Activated CD4-positive, alpha-beta memory T cell treated with anti-CD3 and anti-CD28 coated beads, Interleukin-2, amount 10 ng/mL, durations not matched to agents 7 days and 5 days (primary cell): Measurements from ENCODE around the gene NUDT21. TPM values are rescaled to one million over a fixed set of nuclear protein-coding genes. Genes with fewer than 3 reads are reported as not detected.

Source experiments
- CTCF ChIA-PET: fragments of 350-600 bp; sonication (Branson Sonifier 250); formaldehyde crosslinking; loops from one replicate; lab custom pipeline; 2021; ENCODE audit warnings: antibody characterized with exemption, inconsistent platforms; lab: Charles Lee
- POLR2A ChIA-PET: fragments of 350-600 bp; sonication (Branson Sonifier 250); formaldehyde crosslinking; loops from one replicate; lab custom pipeline; 2021; ENCODE audit warnings: antibody characterized with exemption; lab: Charles Lee
- DNase-seq: peaks from one replicate; pipeline ENCODE4 v3.0.0-alpha.2; 2020
- H3K27ac Mint-ChIP-seq: one replicate; pipeline ENCODE4 v1.8.0; 2021; ENCODE audit warnings: mild to moderate bottlenecking, mixed read lengths
- H3K27me3 Mint-ChIP-seq: one replicate; pipeline ENCODE4 v1.8.0; 2021; ENCODE audit warnings: mixed read lengths
- H3K36me3 Mint-ChIP-seq: one replicate; pipeline ENCODE4 v1.8.0; 2021; ENCODE audit warnings: low read depth, mixed read lengths
- H3K4me1 Mint-ChIP-seq: one replicate; pipeline ENCODE4 v1.8.0; 2021; ENCODE audit warnings: mixed read lengths
- H3K4me3 Mint-ChIP-seq: one replicate; pipeline ENCODE4 v1.8.0; 2021; ENCODE audit warnings: mild to moderate bottlenecking, mixed read lengths
- H3K9me3 Mint-ChIP-seq: one replicate; pipeline ENCODE4 v1.8.0; 2021; ENCODE audit warnings: mixed read lengths
- total RNA-seq, 2 experiments: library from RNA; stranded (reverse); gene quantifications; one replicate each; pipeline ENCODE4 v1.2.3, GENCODE V29; 2021

Gene NUDT21
- total RNA-seq, 2 experiments from 2014 or later: 239 to 241 TPM

GRCh38 chr16:56422896-56423441 lies 28.2 kb downstream of the NUDT21 start:
- Mint-ChIP-seq H3K4me3 (peak overlapping the region; percentile 26), H3K27me3 (no peaks in the 10 kb centered on the region), H3K4me1 (peaks cover 38% of the 10 kb centered on the region), H3K27ac (no peak overlapping the region), H3K36me3 (peaks cover 4% of the 10 kb centered on the region), H3K9me3 (no peaks in the 10 kb centered on the region)
- POLR2A ChIA-PET: interaction anchor here (0.6 kb wide), 1 partner anchor 256 kb away, joined by 3 read pairs; no protein-coding TSS in a partner anchor
- no peak for DNase-seq
- CTCF ChIA-PET: no interaction called here

GRCh38 chr16:56421976-56422669 lies 29.0 kb downstream of the NUDT21 start:
- Mint-ChIP-seq H3K4me3 (no peak overlapping the region), H3K4me1 (peaks cover 38% of the 10 kb centered on the region), H3K27ac (no peak overlapping the region), H3K27me3 (no peaks in the 10 kb centered on the region), H3K9me3 (no peaks in the 10 kb centered on the region), H3K36me3 (peaks cover 4% of the 10 kb centered on the region)
- POLR2A ChIA-PET: interaction anchor here (0.6 kb wide), 1 partner anchor 257 kb away, joined by 3 read pairs; no protein-coding TSS in a partner anchor
- DNase-seq: no peak
- CTCF ChIA-PET: no interaction called here

- Mint-ChIP-seq H3K36me3 (peaks cover 4% of the 10 kb centered on the region), H3K9me3 (no peaks in the 10 kb centered on the region), H3K27ac (no peak overlapping the region), H3K27me3 (no peaks in the 10 kb centered on the region), H3K4me1 (peaks cover 38% of the 10 kb centered on the region), H3K4me3 (no peak overlapping the region)
- ChIA-PET POLR2A (no interaction called here), CTCF (no interaction called here)
- DNase-seq: no peak
Observed at GRCh38 chr16:56421313-56421712, 29.8 kb downstream of the NUDT21 start.

- DNase-seq: no peak
- H3K27ac Mint-ChIP-seq: no peak overlapping the region
- peaks cover 4% of the 10 kb centered on the region for H3K36me3 Mint-ChIP-seq
- H3K27me3 Mint-ChIP-seq: no peaks in the 10 kb centered on the region
- ChIA-PET CTCF (interaction anchor here (0.6 kb wide), 1 partner anchor 11 kb away, joined by 3 read pairs; no protein-coding TSS in a partner anchor), POLR2A (no interaction called here)
- H3K9me3 Mint-ChIP-seq: no peaks in the 10 kb centered on the region
- H3K4me3 Mint-ChIP-seq: no peak overlapping the region
- H3K4me1 Mint-ChIP-seq: peaks cover 33% of the 10 kb centered on the region
Observed at GRCh38 chr16:56420613-56421012, 30.5 kb downstream of the NUDT21 start.

DNA sequence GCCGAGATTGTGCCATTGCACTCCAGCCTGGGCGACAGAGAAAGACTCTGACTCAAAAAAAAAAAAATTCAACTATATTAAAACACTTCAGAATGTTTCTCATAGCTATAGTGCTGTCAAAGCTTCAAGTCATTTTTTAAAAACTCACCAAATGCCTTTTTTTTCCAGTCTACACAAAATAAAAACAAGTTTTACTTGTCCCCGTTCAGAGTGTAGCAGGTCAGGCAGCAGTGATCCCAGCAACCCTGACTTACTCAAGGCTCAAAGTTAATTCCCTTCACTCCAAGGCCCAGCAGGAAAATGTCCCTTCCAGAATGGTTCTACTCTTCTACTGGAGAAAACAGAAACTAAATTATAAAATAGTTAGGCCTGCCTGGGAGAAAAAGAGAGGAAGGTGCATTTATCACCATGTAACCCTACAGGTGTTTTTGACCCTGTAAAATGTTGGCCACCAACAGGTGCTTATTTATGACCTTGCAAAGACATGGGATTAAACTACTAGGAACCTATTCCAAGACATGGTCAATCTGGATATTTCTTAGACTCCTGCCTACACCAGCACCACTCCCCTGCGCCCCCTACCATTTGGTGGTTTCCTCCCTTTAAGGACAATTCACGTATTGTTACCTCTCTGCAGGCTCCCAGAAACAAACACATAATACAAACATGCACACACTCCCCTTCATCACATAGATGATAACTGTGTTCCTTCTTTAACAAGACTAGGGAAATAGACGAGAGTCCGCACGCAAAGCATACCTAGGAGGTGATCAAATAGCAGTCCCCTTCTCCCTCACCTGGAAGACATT lies 31.2 kb downstream of the NUDT21 start:
- peaks cover 33% of the 10 kb centered on the region for H3K4me1 Mint-ChIP-seq
- no peak for DNase-seq
- no peaks in the 10 kb centered on the region for H3K9me3 Mint-ChIP-seq
- H3K27me3 Mint-ChIP-seq: no peaks in the 10 kb centered on the region
- POLR2A ChIA-PET: no interaction called here
- CTCF ChIA-PET: no interaction called here
- H3K4me3 Mint-ChIP-seq: no peak overlapping the region
- no peak overlapping the region for H3K27ac Mint-ChIP-seq
- peaks cover 4% of the 10 kb centered on the region for H3K36me3 Mint-ChIP-seq

- no peak for DNase-seq
- Mint-ChIP-seq H3K9me3 (no peaks in the 10 kb centered on the region), H3K27me3 (no peaks in the 10 kb centered on the region), H3K4me1 (peaks cover 12% of the 10 kb centered on the region), H3K27ac (no peak overlapping the region), H3K4me3 (no peak overlapping the region), H3K36me3 (peaks cover 8% of the 10 kb centered on the region)
- ChIA-PET CTCF (no interaction called here), POLR2A (interaction anchor here (0.6 kb wide), 1 partner anchor 60 kb away, joined by 4 read pairs; no protein-coding TSS in a partner anchor)
Observed at GRCh38 chr16:56417138-56417537, 34.0 kb downstream of the NUDT21 start.

DNA sequence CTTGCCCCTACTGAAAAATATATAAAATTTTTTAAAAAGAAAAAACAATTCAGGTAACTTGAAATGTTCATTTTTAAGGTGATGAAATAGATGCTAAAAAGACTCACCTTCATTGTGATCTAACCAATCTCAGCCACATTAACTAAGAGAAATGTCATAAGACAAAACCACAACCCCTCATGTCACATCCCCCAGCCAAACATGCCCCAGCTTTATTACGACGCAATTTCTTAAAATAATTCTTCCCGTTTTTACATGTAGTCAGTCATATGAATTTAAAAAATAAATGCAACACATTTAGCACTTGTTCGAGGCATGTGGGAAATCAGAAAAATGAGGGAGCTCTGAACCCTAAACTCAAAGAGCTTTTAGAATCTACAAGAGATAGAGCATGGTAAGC lies 35.3 kb downstream of the NUDT21 start:
- CTCF ChIA-PET: no interaction called here
- Mint-ChIP-seq H3K4me1 (peaks cover 5% of the 10 kb centered on the region), H3K9me3 (no peaks in the 10 kb centered on the region), H3K27me3 (no peaks in the 10 kb centered on the region), H3K27ac (no peak overlapping the region), H3K4me3 (no peak overlapping the region), H3K36me3 (peaks cover 8% of the 10 kb centered on the region)
- DNase-seq: no peak
- POLR2A ChIA-PET: no interaction called here

GRCh38 chr16:56414366-56414765 lies 36.8 kb downstream of the NUDT21 start:
- H3K36me3 Mint-ChIP-seq: peaks cover 5% of the 10 kb centered on the region

DNA sequence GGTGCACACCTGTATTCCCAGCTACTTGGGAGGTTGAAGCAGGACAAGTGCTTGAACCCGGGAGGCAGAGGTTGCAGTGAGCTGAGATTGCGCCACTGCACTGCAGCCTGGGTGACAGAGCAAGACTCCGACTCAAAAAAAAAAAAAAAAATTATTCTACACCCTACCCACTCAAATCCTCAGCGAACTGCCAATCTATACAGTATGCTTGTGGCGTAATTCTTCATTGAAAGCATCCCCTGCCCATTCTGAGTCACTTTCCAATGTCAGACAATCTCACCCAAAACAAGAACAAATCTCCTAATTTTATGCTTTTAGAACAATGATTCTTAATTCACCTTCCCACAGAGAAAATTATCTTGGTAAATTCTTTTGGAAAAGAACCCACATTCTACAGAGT lies 37.8 kb downstream of the NUDT21 start:
- no peaks in the 10 kb centered on the region for H3K9me3 Mint-ChIP-seq
- ChIA-PET POLR2A (no interaction called here), CTCF (interaction anchor here (0.6 kb wide), 1 partner anchor 767 kb away, joined by 3 read pairs; no protein-coding TSS in a partner anchor)
- H3K4me3 Mint-ChIP-seq: no peak overlapping the region
- H3K27ac Mint-ChIP-seq: no peak overlapping the region
- H3K27me3 Mint-ChIP-seq: no peaks in the 10 kb centered on the region
- no peaks in the 10 kb centered on the region for H3K4me1 Mint-ChIP-seq
- DNase-seq: no peak
- peaks cover 13% of the 10 kb centered on the region for H3K36me3 Mint-ChIP-seq

More at GRCh38 chr16:56414366-56414765, 36.8 kb downstream of the NUDT21 start:
- Mint-ChIP-seq H3K27ac (no peak overlapping the region), H3K4me3 (no peak overlapping the region), H3K27me3 (no peaks in the 10 kb centered on the region), H3K4me1 (no peaks in the 10 kb centered on the region), H3K9me3 (no peaks in the 10 kb centered on the region)
- DNase-seq: no peak
- ChIA-PET POLR2A (interaction anchor here (0.8 kb wide), 1 partner anchor 10 kb away, joined by 3 read pairs; no protein-coding TSS in a partner anchor), CTCF (no interaction called here)

DNA sequence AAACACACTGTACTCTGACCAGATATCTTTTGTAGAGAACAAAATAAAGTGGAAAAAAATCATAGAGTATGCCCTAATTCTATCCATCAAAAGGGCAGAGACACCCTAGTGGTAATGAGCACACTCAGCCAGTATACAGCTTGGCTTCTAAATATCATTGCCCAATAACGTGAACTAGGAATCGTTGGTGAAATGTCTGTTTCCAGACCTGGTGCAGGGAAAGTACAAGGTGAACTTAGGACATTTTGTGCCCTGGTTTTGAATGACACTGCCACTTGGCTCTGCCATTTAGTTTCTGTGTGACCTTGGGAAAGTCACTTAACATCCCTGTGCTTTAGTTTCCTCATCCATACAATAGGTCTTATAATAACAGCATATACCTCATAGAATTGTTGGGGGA lies 39.5 kb downstream of the NUDT21 start:
- ChIA-PET POLR2A (interaction anchor here (0.7 to 1.0 kb wide), 2 partner anchors 39 to 55 kb away, joined by 3 read pairs; partner anchors contain the start of gene NUDT21), CTCF (no interaction called here)
- no peak overlapping the region for H3K4me3 Mint-ChIP-seq
- no peak overlapping the region for H3K27ac Mint-ChIP-seq
- no peaks in the 10 kb centered on the region for H3K9me3 Mint-ChIP-seq
- peaks cover 19% of the 10 kb centered on the region for H3K36me3 Mint-ChIP-seq
- H3K27me3 Mint-ChIP-seq: no peaks in the 10 kb centered on the region
- no peaks in the 10 kb centered on the region for H3K4me1 Mint-ChIP-seq
- no peak for DNase-seq

- Mint-ChIP-seq H3K9me3 (no peaks in the 10 kb centered on the region), H3K27me3 (no peaks in the 10 kb centered on the region), H3K36me3 (peaks cover 19% of the 10 kb centered on the region), H3K4me3 (no peak overlapping the region), H3K4me1 (no peaks in the 10 kb centered on the region), H3K27ac (no peak overlapping the region)
- POLR2A ChIA-PET: no interaction called here
- DNase-seq: no peak
- CTCF ChIA-PET: no interaction called here
Observed at GRCh38 chr16:56411123-56411522, 40.0 kb downstream of the NUDT21 start.

DNA sequence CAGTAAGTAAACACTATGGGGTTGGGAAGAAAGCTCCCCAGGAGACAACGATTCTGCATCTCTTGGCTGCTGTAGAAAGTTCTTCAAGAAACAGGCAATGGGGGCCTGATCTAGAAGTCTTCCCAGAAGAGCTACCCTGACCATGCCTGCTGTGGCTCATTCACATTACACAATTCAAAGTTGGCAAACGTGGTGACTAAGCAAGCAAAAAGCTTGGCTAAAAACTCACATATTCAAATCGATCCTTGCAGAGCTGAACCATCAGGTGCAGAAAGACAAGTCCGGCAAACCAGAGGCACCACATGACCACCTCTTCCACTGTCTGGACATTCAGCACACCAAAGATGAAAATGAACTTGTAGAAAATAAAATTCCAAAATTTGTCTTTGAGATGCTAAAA lies 41.9 kb downstream of the NUDT21 start:
- peaks cover 2% of the 10 kb centered on the region for H3K4me1 Mint-ChIP-seq
- H3K4me3 Mint-ChIP-seq: no peak overlapping the region
- no peak for DNase-seq
- H3K36me3 Mint-ChIP-seq: peaks cover 29% of the 10 kb centered on the region
- no peaks in the 10 kb centered on the region for H3K9me3 Mint-ChIP-seq
- no peak overlapping the region for H3K27ac Mint-ChIP-seq
- H3K27me3 Mint-ChIP-seq: no peaks in the 10 kb centered on the region
- POLR2A ChIA-PET: interaction anchor here (0.7 kb wide), 1 partner anchor 35 kb away, joined by 3 read pairs; no protein-coding TSS in a partner anchor
- CTCF ChIA-PET: no interaction called here
